Upper lobe of right lung (tissue), 1 donor: Measurements from ENCODE around the gene UCHL5. TPM values are rescaled to one million over a fixed set of nuclear protein-coding genes. Genes with fewer than 3 reads are reported as not detected.
"Not testable (repeated sequence)": the region's sequence is repeated elsewhere in the genome, so short reads cannot be mapped to it uniquely, and the experiment has no call there.

Source experiments
- ATAC-seq: fragments of 200-7000 bp; cut with Tn5 transposase; one replicate; pipeline ENCODE4 v1.9.1; 2020; ENCODE audit warnings: mild to moderate bottlenecking, moderate library complexity
- DNase-seq: peaks from one replicate; pipeline ENCODE4 v3.0.0-alpha.2; 2020
- H3K27ac ChIP-seq: fragments of 200-600 bp; one replicate; pipeline ENCODE4 v1.8.0; 2022
- H3K27me3 ChIP-seq: fragments of 200-600 bp; one replicate; pipeline ENCODE4 v1.8.0; 2022; ENCODE audit warnings: mild to moderate bottlenecking
- H3K36me3 ChIP-seq: fragments of 200-600 bp; one replicate; pipeline ENCODE4 v1.8.0; 2022
- H3K4me1 ChIP-seq: fragments of 200-600 bp; one replicate; pipeline ENCODE4 v1.8.0; 2022
- H3K4me3 ChIP-seq: fragments of 200-600 bp; one replicate; pipeline ENCODE4 v1.8.0; 2022; ENCODE audit warnings: mild to moderate bottlenecking
- H3K9me3 ChIP-seq: fragments of 200-600 bp; one replicate; pipeline ENCODE4 v1.8.0; 2022
- intact Hi-C: fragments of 100-400 bp; cut with DNase I; formaldehyde crosslinking; loops from one replicate; pipeline ENCODE4 v1.11.0; 2022
- total RNA-seq: library from RNA; stranded (reverse); fragmentation: NEBNext Ultra II Directional; extraction: Animal tissue kit (Norgen Biotek cat#: 25700); gene quantifications from one replicate; pipeline ENCODE4 v1.2.1, GENCODE V29; 2021
- TF ChIP-seq, protein P1 (sequence below): fragments of 200-600 bp; IDR thresholded peaks from one replicate; pipeline ENCODE4 v1.8.0; 2022; ENCODE audit warnings: antibody characterized with exemption
- donor health status: DM: no; HTN: yes; CAD: no; lungs with severe emphysema.

The UCHL5 gene
- total RNA-seq, 1 donor from 2014 or later: 23.8 TPM

DNA sequence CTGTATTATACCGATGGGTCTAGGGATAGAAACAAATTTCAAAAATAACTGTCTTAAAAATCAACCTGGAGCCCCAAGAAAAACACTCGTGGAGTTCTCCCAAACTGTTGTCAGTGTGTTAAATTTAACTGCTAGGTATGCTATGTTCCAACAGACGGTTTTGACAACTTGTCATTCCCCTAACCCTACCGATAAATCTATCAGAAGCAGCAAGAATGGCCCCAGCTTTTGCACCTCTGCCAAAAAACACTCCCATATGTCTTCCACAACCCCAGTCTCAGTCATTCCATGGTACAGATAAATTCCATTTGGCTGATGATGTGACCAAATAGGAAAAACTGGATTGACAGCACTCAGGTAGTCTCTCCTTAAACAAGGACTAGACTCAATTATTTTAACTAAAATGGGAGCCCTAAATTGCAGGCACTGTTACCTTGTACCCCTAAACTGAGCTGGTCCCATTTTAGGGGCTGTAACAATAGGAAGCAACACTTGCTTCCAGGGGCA lies 4.9 kb downstream of the UCHL5 start:
- Histone ChIP-seq H3K36me3 (peaks cover 20% of the 10 kb centered on the region), H3K27me3 (no peaks in the 10 kb centered on the region), H3K4me1 (peaks cover 8% of the 10 kb centered on the region), H3K27ac (no peak overlapping the region), H3K9me3 (no peaks in the 10 kb centered on the region), H3K4me3 (no peak overlapping the region)
- intact Hi-C loops: no loop called here
- DNase-seq (no peak), ATAC-seq (no peak)
- TF ChIP-seq, protein P1, sequence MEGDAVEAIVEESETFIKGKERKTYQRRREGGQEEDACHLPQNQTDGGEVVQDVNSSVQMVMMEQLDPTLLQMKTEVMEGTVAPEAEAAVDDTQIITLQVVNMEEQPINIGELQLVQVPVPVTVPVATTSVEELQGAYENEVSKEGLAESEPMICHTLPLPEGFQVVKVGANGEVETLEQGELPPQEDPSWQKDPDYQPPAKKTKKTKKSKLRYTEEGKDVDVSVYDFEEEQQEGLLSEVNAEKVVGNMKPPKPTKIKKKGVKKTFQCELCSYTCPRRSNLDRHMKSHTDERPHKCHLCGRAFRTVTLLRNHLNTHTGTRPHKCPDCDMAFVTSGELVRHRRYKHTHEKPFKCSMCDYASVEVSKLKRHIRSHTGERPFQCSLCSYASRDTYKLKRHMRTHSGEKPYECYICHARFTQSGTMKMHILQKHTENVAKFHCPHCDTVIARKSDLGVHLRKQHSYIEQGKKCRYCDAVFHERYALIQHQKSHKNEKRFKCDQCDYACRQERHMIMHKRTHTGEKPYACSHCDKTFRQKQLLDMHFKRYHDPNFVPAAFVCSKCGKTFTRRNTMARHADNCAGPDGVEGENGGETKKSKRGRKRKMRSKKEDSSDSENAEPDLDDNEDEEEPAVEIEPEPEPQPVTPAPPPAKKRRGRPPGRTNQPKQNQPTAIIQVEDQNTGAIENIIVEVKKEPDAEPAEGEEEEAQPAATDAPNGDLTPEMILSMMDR: no peak

DNA sequence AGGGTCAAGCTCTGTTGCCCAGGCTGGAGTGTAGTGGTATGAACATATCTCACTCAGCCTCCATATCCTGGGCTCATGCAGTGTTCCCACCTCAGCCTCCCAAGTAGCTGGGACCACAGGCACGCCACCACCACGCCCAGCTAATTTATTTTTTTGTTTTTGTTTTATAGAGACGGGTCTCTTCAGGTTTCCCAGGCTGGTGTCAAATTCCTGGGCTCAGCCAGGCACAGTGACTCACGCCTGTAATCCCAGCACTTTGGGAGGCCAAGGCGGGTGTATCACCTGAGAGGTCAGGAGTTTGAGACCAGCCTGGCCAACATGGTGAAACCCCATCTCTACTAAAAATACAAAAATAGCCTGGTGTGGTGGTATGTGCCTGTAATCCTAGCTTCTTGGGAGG lies 10.2 kb downstream of the UCHL5 start:
- intact Hi-C loops, H3K27me3 ChIP-seq, ATAC-seq, H3K9me3 ChIP-seq, H3K27ac ChIP-seq, DNase-seq, H3K4me3 ChIP-seq, H3K4me1 ChIP-seq: not testable (repeated sequence)
- H3K36me3 ChIP-seq: peaks cover 30% of the 10 kb centered on the region

DNA sequence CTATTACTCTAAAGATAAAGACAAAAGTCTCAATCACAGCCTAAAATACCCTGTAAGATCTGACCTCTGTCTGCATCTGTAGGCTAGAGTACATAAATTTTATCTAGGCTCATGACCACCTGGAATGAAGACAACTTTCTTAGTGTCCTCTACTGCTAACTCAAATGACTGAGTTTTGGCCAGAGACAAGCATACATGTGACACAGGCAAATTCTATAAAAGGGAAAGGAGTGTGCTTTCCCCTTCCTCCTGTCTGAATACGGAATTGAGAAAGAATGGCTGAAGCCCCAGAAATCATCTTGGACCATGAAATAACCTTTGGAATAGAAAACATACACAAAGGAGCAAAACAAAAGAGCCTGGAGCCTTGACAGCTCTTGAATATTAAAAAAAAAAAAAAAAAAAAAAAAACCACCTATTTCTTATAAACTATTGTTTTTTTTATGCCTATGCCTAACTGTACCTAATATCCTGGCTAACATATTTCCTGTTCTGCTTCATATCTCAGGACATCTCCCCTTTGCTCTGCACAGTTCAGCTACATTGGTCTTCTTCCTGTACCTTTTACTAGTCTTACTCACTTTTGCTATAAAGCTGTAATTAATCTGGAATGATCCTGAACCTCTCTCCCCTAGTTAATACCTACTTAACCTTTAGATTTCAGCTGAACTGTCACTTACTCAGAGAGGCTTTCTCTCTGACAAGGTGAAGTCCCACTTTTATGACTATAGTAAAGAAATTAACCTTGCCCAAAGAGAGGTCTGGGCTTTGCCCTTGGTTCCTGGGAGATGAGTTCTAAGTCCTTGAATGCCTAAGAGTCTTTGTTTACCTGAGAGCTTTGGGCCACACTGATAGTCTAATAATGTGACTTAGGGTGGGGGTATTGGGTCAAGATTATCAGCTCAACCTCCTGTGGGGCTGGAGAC lies 16.1 kb downstream of the UCHL5 start:
- Histone ChIP-seq H3K36me3 (no peaks in the 10 kb centered on the region), H3K4me3 (no peak overlapping the region), H3K4me1 (no peaks in the 10 kb centered on the region), H3K27me3 (no peaks in the 10 kb centered on the region), H3K9me3 (no peaks in the 10 kb centered on the region), H3K27ac (no peak overlapping the region)
- no peak for DNase-seq
- ATAC-seq: no peak
- intact Hi-C loops: no loop called here
- TF ChIP-seq, protein P1: no peak

DNA sequence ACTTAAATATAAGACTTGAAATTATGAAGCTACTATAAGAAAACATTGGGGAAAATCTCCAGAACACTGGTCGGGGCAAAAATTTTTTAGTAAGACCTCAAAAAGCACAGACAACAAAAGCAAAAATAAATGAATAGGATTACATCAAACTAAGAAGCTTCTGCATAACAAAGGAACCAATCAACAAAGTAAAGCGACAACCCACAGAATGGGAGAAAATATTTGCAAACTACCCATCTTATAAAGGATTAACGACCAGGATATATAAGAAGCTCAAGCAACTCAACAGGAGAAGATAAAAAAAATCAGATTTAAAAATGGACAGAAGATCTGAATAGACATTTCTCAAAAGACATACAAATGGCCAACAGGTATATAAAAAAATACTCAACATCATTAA lies 19.1 kb downstream of the UCHL5 start:
- DNase-seq (no peak), ATAC-seq (no peak)
- H3K4me3 ChIP-seq: no peak overlapping the region
- intact Hi-C loops: no loop called here
- no peaks in the 10 kb centered on the region for H3K27me3 ChIP-seq
- H3K27ac ChIP-seq: no peak overlapping the region
- no peaks in the 10 kb centered on the region for H3K9me3 ChIP-seq
- H3K36me3 ChIP-seq: no peaks in the 10 kb centered on the region
- no peaks in the 10 kb centered on the region for H3K4me1 ChIP-seq
- TF ChIP-seq, protein P1: no peak

DNA sequence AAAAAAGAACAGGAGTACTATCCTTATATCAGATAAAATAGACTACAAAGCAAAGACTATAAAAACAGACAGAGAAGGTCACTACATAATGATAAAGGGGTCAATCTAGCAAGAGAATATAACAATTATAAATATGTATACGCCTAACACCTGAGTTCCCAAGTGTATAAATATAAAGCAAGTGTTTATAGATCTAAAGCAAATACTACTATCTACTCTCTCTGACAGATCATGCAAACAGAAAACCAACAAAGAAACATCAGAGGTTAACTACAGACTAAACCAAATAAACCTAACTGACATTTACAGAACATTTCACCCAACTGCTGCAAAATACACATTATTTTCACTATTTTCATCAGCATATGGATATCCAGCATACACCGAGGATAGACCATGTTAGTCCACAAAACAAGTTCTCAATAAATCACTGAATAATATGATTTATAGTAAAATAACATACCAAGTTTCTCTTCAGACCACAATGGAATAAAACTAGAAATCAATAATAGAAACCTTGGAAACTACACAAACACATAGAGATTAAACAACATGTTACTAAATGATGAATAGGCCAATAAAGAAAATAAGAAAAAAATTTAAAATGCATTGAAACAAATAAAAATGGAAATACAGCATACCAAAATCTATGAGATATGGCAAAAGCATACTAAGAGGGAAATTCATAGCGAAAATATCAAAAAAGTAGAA lies 22.7 kb downstream of the UCHL5 start:
- H3K9me3 ChIP-seq: no peaks in the 10 kb centered on the region
- TF ChIP-seq, protein P1: no peak
- H3K27ac ChIP-seq: no peak overlapping the region
- ATAC-seq: no peak
- intact Hi-C loops: no loop called here
- no peak overlapping the region for H3K4me3 ChIP-seq
- no peak for DNase-seq
- no peaks in the 10 kb centered on the region for H3K36me3 ChIP-seq
- H3K4me1 ChIP-seq: no peaks in the 10 kb centered on the region
- H3K27me3 ChIP-seq: no peaks in the 10 kb centered on the region

DNA sequence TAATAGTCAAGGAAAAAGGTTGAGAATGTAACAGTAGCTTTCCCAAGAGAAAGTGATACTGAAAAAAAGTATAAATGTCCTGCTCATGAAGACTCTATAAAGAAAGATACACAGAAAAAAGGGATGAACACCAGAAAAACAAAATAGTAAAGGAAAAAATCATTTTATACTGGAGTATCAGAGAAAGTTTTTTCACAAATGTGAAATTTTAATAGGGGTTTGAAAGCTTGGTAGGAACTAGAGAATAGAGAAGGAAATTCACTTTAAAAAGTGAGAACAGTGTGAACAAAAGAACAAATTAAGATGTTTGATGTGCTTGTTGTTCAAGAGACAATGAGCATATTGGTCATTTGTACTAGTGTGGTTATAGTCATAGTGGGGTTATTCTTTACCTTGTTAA lies 25.6 kb downstream of the UCHL5 start:
- no peaks in the 10 kb centered on the region for H3K27me3 ChIP-seq
- intact Hi-C loops: no loop called here

DNA sequence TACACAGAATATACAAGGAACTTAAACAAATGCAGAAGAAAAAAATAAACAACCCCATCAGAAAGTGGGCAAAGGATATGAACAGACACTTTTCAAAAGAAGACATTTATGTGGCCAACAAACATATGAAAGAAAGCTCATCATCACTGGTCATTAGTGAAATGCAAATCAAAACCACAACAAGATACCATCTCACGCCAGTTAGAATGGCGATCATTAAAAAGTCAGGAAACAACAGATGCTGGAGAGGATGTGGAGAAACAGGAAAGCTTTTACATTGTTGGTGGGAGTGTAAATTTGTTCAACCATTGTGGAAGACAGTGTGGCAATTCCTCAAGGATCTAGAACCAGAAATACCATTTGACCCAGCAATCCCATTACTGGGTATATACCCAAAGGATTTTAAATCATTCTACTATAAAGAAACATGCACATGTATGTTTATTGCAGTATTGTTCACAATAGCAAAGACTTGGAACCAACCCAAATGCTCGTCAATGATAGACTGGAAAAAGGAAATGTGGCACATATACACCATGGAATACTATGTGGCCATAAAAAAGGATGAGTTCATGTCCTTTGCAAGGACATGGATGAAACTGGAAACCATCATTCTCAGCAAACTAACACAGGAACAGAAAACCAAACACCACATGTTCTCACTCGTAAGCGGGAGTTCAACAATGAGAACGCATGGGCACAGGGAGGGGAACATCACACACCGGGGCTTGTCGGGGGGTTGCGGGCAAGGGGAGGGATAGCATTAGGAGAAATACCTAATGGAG lies 26.3 kb downstream of the UCHL5 start:
- H3K27ac ChIP-seq, intact Hi-C loops, ATAC-seq, H3K4me3 ChIP-seq, DNase-seq, H3K9me3 ChIP-seq, H3K4me1 ChIP-seq, H3K27me3 ChIP-seq: not testable (repeated sequence)
- H3K36me3 ChIP-seq: peaks cover 15% of the 10 kb centered on the region

More for the DNA sequence above, 25.6 kb downstream of the UCHL5 start:
- Histone ChIP-seq H3K27ac (no peak overlapping the region), H3K4me3 (no peak overlapping the region), H3K36me3 (peaks cover 7% of the 10 kb centered on the region), H3K4me1 (no peaks in the 10 kb centered on the region), H3K9me3 (no peaks in the 10 kb centered on the region)
- ATAC-seq (no peak), DNase-seq (no peak)
- TF ChIP-seq, protein P1: no peak
